SK-N-SH (cell line): ENCODE results near the gene MOCS3.
A peak's percentile ranks its signal among the peaks of the same experiment; 100 is the strongest.

Experiments
- CTCF ChIP-seq: fragments of 200-600 bp; sonication (generic); IDR thresholded peaks from 2 replicates; pipeline ENCODE4 v1.6.1; 2017; ENCODE audit warnings: antibody characterized with exemption, mild to moderate bottlenecking, moderate library complexity
- GABPA ChIP-seq: IDR thresholded peaks from 2 replicates; pipeline ENCODE4 v1.4.0; 2012; ENCODE audit warnings: low read depth, mild to moderate bottlenecking
- NRF1 ChIP-seq: IDR thresholded peaks from 2 replicates; pipeline ENCODE4 v1.6.1; 2012; ENCODE audit warnings: low read depth, mild to moderate bottlenecking, low read length
- RAD21 ChIP-seq: IDR thresholded peaks from 2 replicates; pipeline ENCODE4 v1.6.1; 2012; ENCODE audit warnings: mild to moderate bottlenecking, low read length
- RFX5 ChIP-seq: IDR thresholded peaks from 2 replicates; pipeline ENCODE4 v1.6.1; 2012; ENCODE audit warnings: mild to moderate bottlenecking, improper control_type of control experiment, low read length
- RXRA ChIP-seq: IDR thresholded peaks from 2 replicates; pipeline ENCODE4 v1.4.0; 2012; ENCODE audit warnings: low read depth, mild to moderate bottlenecking, borderline replicate concordance
- TCF12 ChIP-seq: IDR thresholded peaks from 2 replicates; pipeline ENCODE4 v1.4.0; 2012
- YY1 ChIP-seq: IDR thresholded peaks from 2 replicates; pipeline ENCODE4 v1.4.0; 2012; ENCODE audit warnings: low read depth, mild to moderate bottlenecking
- TF ChIP-seq, protein P1 (sequence below): IDR thresholded peaks from 2 replicates; pipeline ENCODE4 v1.4.0; 2012; ENCODE audit warnings: low read depth
- TF ChIP-seq, protein P2 (sequence below): IDR thresholded peaks from 2 replicates; pipeline ENCODE4; 2012
- TF ChIP-seq, protein P3 (sequence below): fragments of 150-350 bp; IDR thresholded peaks from 2 replicates; pipeline ENCODE4 v1.6.1; 2017; ENCODE audit warnings: antibody characterized with exemption, low read length, low read depth, borderline replicate concordance

GRCh38 chr20:50980851-50981713 is 22.5 kb downstream of the MOCS3 start:
- no peak for TF ChIP-seq YY1
- TF ChIP-seq NRF1, result no peak
- peak; percentile 93 for TF ChIP-seq CTCF
- no peak for TF ChIP-seq TCF12
- no peak for TF ChIP-seq RXRA
- TF ChIP-seq, protein P1, sequence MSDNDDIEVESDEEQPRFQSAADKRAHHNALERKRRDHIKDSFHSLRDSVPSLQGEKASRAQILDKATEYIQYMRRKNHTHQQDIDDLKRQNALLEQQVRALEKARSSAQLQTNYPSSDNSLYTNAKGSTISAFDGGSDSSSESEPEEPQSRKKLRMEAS, result no peak
- TF ChIP-seq, protein P2, sequence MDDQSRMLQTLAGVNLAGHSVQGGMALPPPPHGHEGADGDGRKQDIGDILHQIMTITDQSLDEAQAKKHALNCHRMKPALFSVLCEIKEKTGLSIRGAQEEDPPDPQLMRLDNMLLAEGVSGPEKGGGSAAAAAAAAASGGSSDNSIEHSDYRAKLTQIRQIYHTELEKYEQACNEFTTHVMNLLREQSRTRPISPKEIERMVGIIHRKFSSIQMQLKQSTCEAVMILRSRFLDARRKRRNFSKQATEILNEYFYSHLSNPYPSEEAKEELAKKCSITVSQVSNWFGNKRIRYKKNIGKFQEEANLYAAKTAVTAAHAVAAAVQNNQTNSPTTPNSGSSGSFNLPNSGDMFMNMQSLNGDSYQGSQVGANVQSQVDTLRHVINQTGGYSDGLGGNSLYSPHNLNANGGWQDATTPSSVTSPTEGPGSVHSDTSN, result peak; percentile 68
- TF ChIP-seq, protein P3, sequence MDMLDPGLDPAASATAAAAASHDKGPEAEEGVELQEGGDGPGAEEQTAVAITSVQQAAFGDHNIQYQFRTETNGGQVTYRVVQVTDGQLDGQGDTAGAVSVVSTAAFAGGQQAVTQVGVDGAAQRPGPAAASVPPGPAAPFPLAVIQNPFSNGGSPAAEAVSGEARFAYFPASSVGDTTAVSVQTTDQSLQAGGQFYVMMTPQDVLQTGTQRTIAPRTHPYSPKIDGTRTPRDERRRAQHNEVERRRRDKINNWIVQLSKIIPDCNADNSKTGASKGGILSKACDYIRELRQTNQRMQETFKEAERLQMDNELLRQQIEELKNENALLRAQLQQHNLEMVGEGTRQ, result no peak
- peak; percentile 77 for TF ChIP-seq RAD21
- TF ChIP-seq GABPA, result no peak
- TF ChIP-seq RFX5, result no peak
